HepG2 (cell line): ENCODE results near the gene N4BP2. TPM values are rescaled to one million over a fixed set of nuclear protein-coding genes. Genes with fewer than 3 reads are reported as not detected.

Experiments used
- ARHGAP35 ChIP-seq: sonication (generic); formaldehyde crosslinking; IDR thresholded peaks from 2 replicates; pipeline ENCODE4 v1.9.0; 2022; ENCODE audit warnings: mild to moderate bottlenecking, inconsistent platforms, moderate library complexity, missing genetic modification reagents, borderline replicate concordance
- ATRX ChIP-seq: sonication (generic); formaldehyde crosslinking; IDR thresholded peaks from 2 replicates; pipeline ENCODE4 v1.4.0; 2020; ENCODE audit warnings: missing genetic modification reagents, borderline replicate concordance
- CCDC6 ChIP-seq: sonication (generic); formaldehyde crosslinking; IDR thresholded peaks from 2 replicates; pipeline ENCODE4 v1.8.1; 2022; ENCODE audit warnings: mild to moderate bottlenecking, missing genetic modification reagents, moderate library complexity
- CEBPB ChIP-seq: IDR thresholded peaks from 2 replicates; pipeline ENCODE4 v1.6.1; 2011; ENCODE audit warnings: low read depth, low read length, improper control_type of control experiment, borderline replicate concordance
- ELF4 ChIP-seq: sonication (generic); formaldehyde crosslinking; IDR thresholded peaks from 2 replicates; pipeline ENCODE4 v1.5.0; 2020; ENCODE audit warnings: missing genetic modification reagents, mild to moderate bottlenecking, moderate library complexity, borderline replicate concordance
- FOXO1 ChIP-seq: sonication (generic); formaldehyde crosslinking; IDR thresholded peaks from 2 replicates; pipeline ENCODE4 v1.4.0; 2020; ENCODE audit warnings: missing genetic modification reagents
- GABPA ChIP-seq, 2 experiments: IDR thresholded peaks; 2 replicates each; pipeline ENCODE4 v1.6.1; 2011 to 2016; ENCODE audit warnings: low read depth in 2 of 2, low read length in 1 of 2, missing biosample characterization in 1 of 2, missing genetic modification characterization in 1 of 2
- GATAD2A ChIP-seq: IDR thresholded peaks from 2 replicates; pipeline ENCODE4 v1.6.1; 2016
- KAT8 ChIP-seq: IDR thresholded peaks from 2 replicates; pipeline ENCODE4 v1.6.1; 2016; ENCODE audit warnings: missing genetic modification reagents, missing compliant biosample characterization
- MBNL3 ChIP-seq: fragments of 250-450 bp; sonication (Bioruptor Pico); conservative IDR thresholded peaks from 2 replicates; pipeline ENCODE4 v1.8.0; 2022; ENCODE audit warnings: mild to moderate bottlenecking, inconsistent platforms
- MEIS1 ChIP-seq: sonication (generic); formaldehyde crosslinking; IDR thresholded peaks from 2 replicates; pipeline ENCODE4 v1.9.0; 2021; ENCODE audit warnings: mild to moderate bottlenecking, missing genetic modification reagents, moderate library complexity, borderline replicate concordance
- MIXL1 ChIP-seq: IDR thresholded peaks from 2 replicates; pipeline ENCODE4 v1.6.1; 2016
- REL ChIP-seq: sonication (generic); formaldehyde crosslinking; conservative IDR thresholded peaks from 2 replicates; pipeline ENCODE4 v1.8.0; 2022; ENCODE audit warnings: mild to moderate bottlenecking, missing genetic modification reagents, moderate library complexity
- RFX5 ChIP-seq: IDR thresholded peaks from 2 replicates; pipeline ENCODE4 v1.6.1; 2011; ENCODE audit warnings: low read depth, low read length, improper control_type of control experiment
- SAFB2 ChIP-seq: sonication (generic); formaldehyde crosslinking; IDR thresholded peaks from 2 replicates; pipeline ENCODE4 v1.5.1; 2020; ENCODE audit warnings: missing genetic modification reagents, low read depth, mild to moderate bottlenecking, borderline replicate concordance
- SNAI1 ChIP-seq: sonication (generic); formaldehyde crosslinking; IDR thresholded peaks from 2 replicates; pipeline ENCODE4 v1.5.0; 2020; ENCODE audit warnings: mild to moderate bottlenecking, missing genetic modification reagents, borderline replicate concordance
- ZFYVE20 ChIP-seq: sonication (generic); formaldehyde crosslinking; IDR thresholded peaks from 2 replicates; pipeline ENCODE4 v1.8.0; 2023; ENCODE audit warnings: low read depth, mild to moderate bottlenecking, moderate library complexity, missing genetic modification reagents, borderline replicate concordance
- ZNF24 ChIP-seq: fragments of 450-650 bp; IDR thresholded peaks from 2 replicates; pipeline ENCODE4 v1.6.1; 2017; ENCODE audit warnings: antibody characterized with exemption, mild to moderate bottlenecking
- ZNF614 ChIP-seq: IDR thresholded peaks from 2 replicates; pipeline ENCODE4 v1.6.1; 2018; ENCODE audit warnings: missing biosample characterization, missing genetic modification reagents, inconsistent platforms, borderline replicate concordance
- ZNF7 ChIP-seq: IDR thresholded peaks from 2 replicates; pipeline ENCODE4 v1.6.1; 2016; ENCODE audit warnings: missing biosample characterization, missing genetic modification reagents
- ZNF773 ChIP-seq: sonication (generic); formaldehyde crosslinking; IDR thresholded peaks from 2 replicates; pipeline ENCODE4 v1.4.0; 2020; ENCODE audit warnings: missing genetic modification reagents, borderline replicate concordance
- ZNF777 ChIP-seq: sonication (generic); formaldehyde crosslinking; IDR thresholded peaks from 2 replicates; pipeline ENCODE4 v1.4.0; 2020; ENCODE audit warnings: missing genetic modification reagents
- ZNF883 ChIP-seq: sonication (generic); formaldehyde crosslinking; IDR thresholded peaks from 2 replicates; pipeline ENCODE4 v1.5.1; 2020; ENCODE audit warnings: mild to moderate bottlenecking, missing genetic modification reagents; ENCODE audit errors: not compliant biosample characterization
- ZSCAN29 ChIP-seq: sonication (generic); formaldehyde crosslinking; conservative IDR thresholded peaks from 2 replicates; pipeline ENCODE4 v1.4.0; 2020; ENCODE audit warnings: mild to moderate bottlenecking, missing genetic modification reagents
- polyA plus RNA-seq, 8 experiments: library from polyadenylated mRNA; depleted of rRNA in 3 of 8; stranded (reverse) in 7 of 8; unstranded in 1 of 8; fragments of >200 nt; fragmentation: Illumina TruSeq in 4 of 8; extraction: Trizol in 4 of 8; gene quantifications; 2 replicates each; pipeline versions ENCODE4 v1.2.1 to v1.2.3, GENCODE V29; 2011 to 2016; ENCODE audit warnings: low read depth in 4 of 8, missing spikeins in 1 of 8, mixed read lengths in 1 of 8; ENCODE audit not compliant: insufficient read depth in 1 of 8
- total RNA-seq, 5 experiments: library from RNA; depleted of rRNA; stranded (reverse); fragments of >200 nt; fragmentation: Illumina TruSeq; extraction: Trizol; gene quantifications; 2 replicates each; pipeline ENCODE4 v1.2.3, GENCODE V29; 2016; ENCODE audit warnings: low read depth in 1 of 5
- TF ChIP-seq, protein P1 (sequence below): sonication (generic); formaldehyde crosslinking; IDR thresholded peaks from 2 replicates; pipeline ENCODE4 v1.8.0; 2022; ENCODE audit warnings: missing genetic modification reagents, mild to moderate bottlenecking, moderate library complexity, borderline replicate concordance
- TF ChIP-seq, protein P2 (sequence below): sonication (generic); formaldehyde crosslinking; IDR thresholded peaks from 2 replicates; pipeline ENCODE4 v1.4.0; 2020; ENCODE audit warnings: low read depth, mild to moderate bottlenecking, missing genetic modification reagents
- TF ChIP-seq, protein P3 (sequence below): sonication (generic); formaldehyde crosslinking; IDR thresholded peaks from 2 replicates; pipeline ENCODE4 v1.8.1; 2023; ENCODE audit warnings: missing genetic modification reagents, mild to moderate bottlenecking, borderline replicate concordance

The N4BP2 gene
- total and polyA plus RNA-seq, 2 of the 13 experiments (the other 11 are each of a cell fraction or from before 2014, with no cell fraction given) = 5.6 to 12.9 TPM

DNA sequence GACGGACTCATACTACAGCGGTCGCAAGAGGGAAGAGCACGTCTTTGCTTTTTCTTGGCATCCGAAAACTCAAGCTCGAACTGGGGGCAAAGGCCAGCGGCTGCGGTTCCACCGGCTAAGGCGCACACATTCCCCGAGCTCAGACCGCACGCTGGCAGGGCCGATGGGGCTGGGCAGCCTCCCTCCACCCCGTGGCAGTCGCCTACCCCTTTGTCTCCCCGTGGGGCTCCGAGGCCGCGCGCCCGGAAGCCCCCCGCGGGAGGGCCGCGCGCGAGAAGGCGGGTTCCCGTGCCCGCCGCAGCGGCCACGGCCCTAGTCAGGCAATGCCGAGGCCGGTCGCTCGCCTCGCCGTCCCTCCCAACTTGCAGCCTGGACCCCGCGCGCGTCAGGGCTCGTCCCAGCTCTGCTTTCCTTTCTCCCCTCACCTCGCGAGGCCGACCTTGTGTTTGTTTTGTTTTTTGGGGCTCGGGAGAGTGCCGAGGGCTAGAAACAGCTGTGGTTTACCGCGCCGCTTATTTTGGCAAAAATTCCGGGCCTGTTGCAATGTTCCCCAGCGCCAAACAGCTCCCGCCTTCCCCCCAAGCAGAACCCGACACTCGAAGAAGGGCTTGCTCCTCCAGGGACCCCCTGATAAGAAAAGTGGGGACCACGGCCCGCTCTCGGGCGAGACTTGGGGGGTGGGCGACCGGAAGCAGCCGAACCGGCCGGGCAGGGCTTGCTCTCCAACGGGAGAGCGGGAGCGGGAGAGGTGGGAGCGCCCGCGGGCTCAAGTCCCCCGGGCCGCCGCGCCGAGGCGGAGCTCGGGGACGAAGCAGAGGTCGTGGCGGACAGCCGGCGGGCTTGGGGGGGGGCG is 561 bp upstream of the N4BP2 start (continued):
- no peak for TF ChIP-seq ZNF883
- TF ChIP-seq ZFYVE20 (CRISPR knock-in tag) = 0 out of 2 replicates have a peak, but pooled peaks have one; percentile 28
- TF ChIP-seq, protein P1, sequence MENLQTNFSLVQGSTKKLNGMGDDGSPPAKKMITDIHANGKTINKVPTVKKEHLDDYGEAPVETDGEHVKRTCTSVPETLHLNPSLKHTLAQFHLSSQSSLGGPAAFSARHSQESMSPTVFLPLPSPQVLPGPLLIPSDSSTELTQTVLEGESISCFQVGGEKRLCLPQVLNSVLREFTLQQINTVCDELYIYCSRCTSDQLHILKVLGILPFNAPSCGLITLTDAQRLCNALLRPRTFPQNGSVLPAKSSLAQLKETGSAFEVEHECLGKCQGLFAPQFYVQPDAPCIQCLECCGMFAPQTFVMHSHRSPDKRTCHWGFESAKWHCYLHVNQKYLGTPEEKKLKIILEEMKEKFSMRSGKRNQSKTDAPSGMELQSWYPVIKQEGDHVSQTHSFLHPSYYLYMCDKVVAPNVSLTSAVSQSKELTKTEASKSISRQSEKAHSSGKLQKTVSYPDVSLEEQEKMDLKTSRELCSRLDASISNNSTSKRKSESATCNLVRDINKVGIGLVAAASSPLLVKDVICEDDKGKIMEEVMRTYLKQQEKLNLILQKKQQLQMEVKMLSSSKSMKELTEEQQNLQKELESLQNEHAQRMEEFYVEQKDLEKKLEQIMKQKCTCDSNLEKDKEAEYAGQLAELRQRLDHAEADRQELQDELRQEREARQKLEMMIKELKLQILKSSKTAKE (CRISPR knock-in tag) = no peak
- no peak for TF ChIP-seq RFX5
- TF ChIP-seq SNAI1 (CRISPR knock-in tag) = no peak
- TF ChIP-seq, protein P2, sequence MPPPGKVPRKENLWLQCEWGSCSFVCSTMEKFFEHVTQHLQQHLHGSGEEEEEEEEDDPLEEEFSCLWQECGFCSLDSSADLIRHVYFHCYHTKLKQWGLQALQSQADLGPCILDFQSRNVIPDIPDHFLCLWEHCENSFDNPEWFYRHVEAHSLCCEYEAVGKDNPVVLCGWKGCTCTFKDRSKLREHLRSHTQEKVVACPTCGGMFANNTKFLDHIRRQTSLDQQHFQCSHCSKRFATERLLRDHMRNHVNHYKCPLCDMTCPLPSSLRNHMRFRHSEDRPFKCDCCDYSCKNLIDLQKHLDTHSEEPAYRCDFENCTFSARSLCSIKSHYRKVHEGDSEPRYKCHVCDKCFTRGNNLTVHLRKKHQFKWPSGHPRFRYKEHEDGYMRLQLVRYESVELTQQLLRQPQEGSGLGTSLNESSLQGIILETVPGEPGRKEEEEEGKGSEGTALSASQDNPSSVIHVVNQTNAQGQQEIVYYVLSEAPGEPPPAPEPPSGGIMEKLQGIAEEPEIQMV = 0 out of 2 replicates have a peak, but pooled peaks have one; percentile 57
- no peak for TF ChIP-seq ARHGAP35 (CRISPR knock-in tag)
- TF ChIP-seq REL (CRISPR knock-in tag) = no peak; the same call in 1 of the 2 replicates
- peak; percentile 42; the same call in 1 of the 2 replicates for TF ChIP-seq GATAD2A (CRISPR knock-in tag)
- TF ChIP-seq CEBPB = no peak
- TF ChIP-seq MIXL1 (CRISPR knock-in tag) = no peak
- TF ChIP-seq KAT8 = no peak
- TF ChIP-seq ZNF614 (CRISPR knock-in tag) = no peak
- TF ChIP-seq ZNF24 = no peak
- TF ChIP-seq ZSCAN29 (CRISPR knock-in tag) = no peak
- TF ChIP-seq CCDC6 (CRISPR knock-in tag) = no peak
- no peak for TF ChIP-seq ELF4 (CRISPR knock-in tag)
- TF ChIP-seq ZNF773 (CRISPR knock-in tag) = no peak
- 0 out of 2 replicates have a peak, but pooled peaks have one; percentile 41 for TF ChIP-seq MEIS1 (CRISPR knock-in tag)
- TF ChIP-seq MBNL3 = no peak
- TF ChIP-seq GABPA (IDR thresholded peaks at IDR 0.05; ENCODE audit: low read depth, low read length) = 0 out of 2 replicates have a peak, but pooled peaks have one; percentile 14
- TF ChIP-seq GABPA (CRISPR knock-in tag; IDR thresholded peaks at IDR 0.05; ENCODE audit: low read depth) = no peak
- TF ChIP-seq, protein P3, sequence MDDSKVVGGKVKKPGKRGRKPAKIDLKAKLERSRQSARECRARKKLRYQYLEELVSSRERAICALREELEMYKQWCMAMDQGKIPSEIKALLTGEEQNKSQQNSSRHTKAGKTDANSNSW (CRISPR knock-in tag) = no peak
- TF ChIP-seq ZNF7 (CRISPR knock-in tag) = no peak
- TF ChIP-seq ZNF777 (CRISPR knock-in tag) = no peak
- 0 out of 2 replicates have a peak, but pooled peaks have one; percentile 28 for TF ChIP-seq FOXO1 (CRISPR knock-in tag)
- peak; percentile 28; the same call in 1 of the 2 replicates for TF ChIP-seq SAFB2 (CRISPR knock-in tag)
- TF ChIP-seq ATRX (CRISPR knock-in tag) = no peak
